Measurements from ENCODE around the gene PRKCE. TPM values are rescaled to one million over a fixed set of nuclear protein-coding genes. Genes with fewer than 3 reads are reported as not detected.

Gene PRKCE
- total RNA-seq, 1 experiment from 2014 or later: 14.8 TPM

DNA sequence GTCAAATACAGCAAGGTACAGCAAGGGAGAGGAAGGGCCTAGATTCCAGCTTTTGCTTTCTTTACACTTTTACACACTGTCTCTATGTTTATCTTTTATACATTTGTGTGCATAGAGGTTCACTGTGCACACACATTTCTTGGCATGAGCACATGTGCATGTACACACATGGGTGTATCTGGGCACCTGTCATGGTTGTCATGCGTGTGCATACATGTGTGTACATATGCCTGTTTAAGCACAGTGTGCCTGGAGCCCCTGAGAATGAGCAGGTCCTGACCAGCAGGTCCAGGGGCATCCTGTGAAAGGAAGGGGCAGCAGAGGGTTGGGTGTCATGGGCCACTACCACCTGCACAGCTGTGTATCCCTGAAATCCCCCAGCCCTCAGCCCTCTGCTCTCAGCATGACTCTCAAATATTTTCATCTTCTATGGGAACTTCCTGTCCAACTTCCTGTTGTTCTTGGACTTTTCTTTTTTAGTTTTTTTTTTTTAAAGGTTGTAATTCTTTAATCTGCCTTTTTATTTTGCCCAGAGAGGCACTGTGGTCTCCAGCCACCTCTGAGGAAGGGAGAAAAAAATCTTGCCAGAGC is 548.7 kb downstream of the PRKCE start:
- Histone ChIP-seq H3K9me2 (ENCODE audit: insufficient read depth) (no peaks in the 10 kb centered on the region), H3K9me3 (ENCODE audit: control insufficient read depth in 1 of 2, insufficient read depth in 1 of 2, low read depth in 1 of 2, low read length in 2 of 2) (no peaks in the 10 kb centered on the region), H3K27ac (ENCODE audit: low read depth, low read length) (no peak overlapping the region), H3K79me2 (ENCODE audit: insufficient read depth, low read length) (no peaks in the 10 kb centered on the region), H3K9ac (ENCODE audit: low read length) (no peak overlapping the region), H3K36me3 (ENCODE audit: control insufficient read depth in 1 of 2, insufficient read depth in 2 of 2, low read length in 2 of 2) (no peaks in the 10 kb centered on the region), H2AFZ (ENCODE audit: low read depth, low read length, poor library complexity, severe bottlenecking) (no peak overlapping the region), H3K4me2 (ENCODE audit: low read length) (no peak overlapping the region), H4K20me1 (ENCODE audit: insufficient read depth) (no peaks in the 10 kb centered on the region), H3K27me3 (ENCODE audit: insufficient read depth, low read length) (no peaks in the 10 kb centered on the region), H3K4me3 (replicated peaks in 1 of 2; ENCODE audit: low read depth in 1 of 2, low read length in 2 of 2) (no peak overlapping the region), H3K4me1 (ENCODE audit: control insufficient read depth in 1 of 2, insufficient read depth in 2 of 2, low read length in 2 of 2) (no peaks in the 10 kb centered on the region)
- CTCF ChIA-PET: interaction anchor here (0.5 kb wide), 1 partner anchor 266 kb away, joined by 3 read pairs; no protein-coding TSS in a partner anchor
- intact Hi-C loops (cut with micrococcal nuclease): no loop called here
- TF ChIP-seq EGR1 (IDR thresholded peaks at IDR 0.05; ENCODE audit: low read depth) (no peak), ELF1 (IDR thresholded peaks at IDR 0.05; ENCODE audit: borderline replicate concordance, low read depth) (no peak), EZH2 (IDR thresholded peaks at IDR 0.05) (no peak), TCF7L2 (IDR thresholded peaks at IDR 0.05; ENCODE audit: borderline replicate concordance, extremely low read depth, insufficient read depth, insufficient read length) (no peak), RAD21 (IDR thresholded peaks at IDR 0.05; ENCODE audit: low read depth) (no peak), SP1 (IDR thresholded peaks at IDR 0.05; ENCODE audit: low read depth) (no peak), ZFX (IDR thresholded peaks at IDR 0.05) (no peak), CTCF (IDR thresholded peaks at IDR 0.05 in 2 of 3, conservative IDR thresholded peaks at IDR 0.05 in 1 of 3; ENCODE audit: borderline replicate concordance in 1 of 3, insufficient read depth in 1 of 3, low read depth in 2 of 3, low read length in 2 of 3) (no peak), EZH2phosphoT487 (IDR thresholded peaks at IDR 0.05; ENCODE audit: borderline replicate concordance) (no peak), CBX3 (IDR thresholded peaks at IDR 0.05; ENCODE audit: low read depth) (no peak), CEBPB (IDR thresholded peaks at IDR 0.05; ENCODE audit: low read depth) (no peak), SRF (IDR thresholded peaks at IDR 0.05; ENCODE audit: low read depth) (no peak), POLR2A (IDR thresholded peaks at IDR 0.05; ENCODE audit: borderline replicate concordance, extremely low read depth, insufficient read depth, insufficient read length) (no peak), SIN3A (IDR thresholded peaks at IDR 0.05; ENCODE audit: low read depth) (no peak), JUND (IDR thresholded peaks at IDR 0.05) (no peak), ZNF274 (IDR thresholded peaks at IDR 0.05; ENCODE audit: low read depth, low read length) (no peak)
- TF ChIP-seq, protein P1, sequence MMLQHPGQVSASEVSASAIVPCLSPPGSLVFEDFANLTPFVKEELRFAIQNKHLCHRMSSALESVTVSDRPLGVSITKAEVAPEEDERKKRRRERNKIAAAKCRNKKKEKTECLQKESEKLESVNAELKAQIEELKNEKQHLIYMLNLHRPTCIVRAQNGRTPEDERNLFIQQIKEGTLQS (IDR thresholded peaks at IDR 0.05): no peak
- TF ChIP-seq, protein P2, sequence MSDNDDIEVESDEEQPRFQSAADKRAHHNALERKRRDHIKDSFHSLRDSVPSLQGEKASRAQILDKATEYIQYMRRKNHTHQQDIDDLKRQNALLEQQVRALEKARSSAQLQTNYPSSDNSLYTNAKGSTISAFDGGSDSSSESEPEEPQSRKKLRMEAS (IDR thresholded peaks at IDR 0.05): no peak
- TF ChIP-seq, protein P3, sequence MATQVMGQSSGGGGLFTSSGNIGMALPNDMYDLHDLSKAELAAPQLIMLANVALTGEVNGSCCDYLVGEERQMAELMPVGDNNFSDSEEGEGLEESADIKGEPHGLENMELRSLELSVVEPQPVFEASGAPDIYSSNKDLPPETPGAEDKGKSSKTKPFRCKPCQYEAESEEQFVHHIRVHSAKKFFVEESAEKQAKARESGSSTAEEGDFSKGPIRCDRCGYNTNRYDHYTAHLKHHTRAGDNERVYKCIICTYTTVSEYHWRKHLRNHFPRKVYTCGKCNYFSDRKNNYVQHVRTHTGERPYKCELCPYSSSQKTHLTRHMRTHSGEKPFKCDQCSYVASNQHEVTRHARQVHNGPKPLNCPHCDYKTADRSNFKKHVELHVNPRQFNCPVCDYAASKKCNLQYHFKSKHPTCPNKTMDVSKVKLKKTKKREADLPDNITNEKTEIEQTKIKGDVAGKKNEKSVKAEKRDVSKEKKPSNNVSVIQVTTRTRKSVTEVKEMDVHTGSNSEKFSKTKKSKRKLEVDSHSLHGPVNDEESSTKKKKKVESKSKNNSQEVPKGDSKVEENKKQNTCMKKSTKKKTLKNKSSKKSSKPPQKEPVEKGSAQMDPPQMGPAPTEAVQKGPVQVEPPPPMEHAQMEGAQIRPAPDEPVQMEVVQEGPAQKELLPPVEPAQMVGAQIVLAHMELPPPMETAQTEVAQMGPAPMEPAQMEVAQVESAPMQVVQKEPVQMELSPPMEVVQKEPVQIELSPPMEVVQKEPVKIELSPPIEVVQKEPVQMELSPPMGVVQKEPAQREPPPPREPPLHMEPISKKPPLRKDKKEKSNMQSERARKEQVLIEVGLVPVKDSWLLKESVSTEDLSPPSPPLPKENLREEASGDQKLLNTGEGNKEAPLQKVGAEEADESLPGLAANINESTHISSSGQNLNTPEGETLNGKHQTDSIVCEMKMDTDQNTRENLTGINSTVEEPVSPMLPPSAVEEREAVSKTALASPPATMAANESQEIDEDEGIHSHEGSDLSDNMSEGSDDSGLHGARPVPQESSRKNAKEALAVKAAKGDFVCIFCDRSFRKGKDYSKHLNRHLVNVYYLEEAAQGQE (IDR thresholded peaks at IDR 0.05; ENCODE audit: low read depth): no peak
- POLR2A ChIA-PET: no interaction called here
- RAD21 ChIA-PET (ENCODE audit: low non-redundant PET in 1 of 2, low total read pairs in 2 of 2, uncharacterized antibody in 2 of 2, unreplicated experiment in 2 of 2): no interaction called here
- DNase-seq (ENCODE audit: low read depth, low spot score) (no peak), ATAC-seq (no peak)
- BruUV-seq (replicated peaks): no TSS peak
